Hepatocyte (in vitro differentiated cells): ENCODE data around the gene ADAMTS12. TPM values are rescaled to one million over a fixed set of nuclear protein-coding genes. Genes with fewer than 3 reads are reported as not detected.

Experiments used
- DNase-seq: peaks from one replicate; pipeline ENCODE4 v3.0.0-alpha.2; 2016; ENCODE audit warnings: low spot score
- H2AFZ ChIP-seq: fragments of 200-600 bp; sonication (generic); 2 replicates; pipeline ENCODE4 v1.6.0; 2016; ENCODE audit warnings: antibody characterized with exemption, mild to moderate bottlenecking
- H3K27ac ChIP-seq: fragments of 200-600 bp; sonication (generic); 2 replicates; pipeline ENCODE4 v1.5.1; 2016; ENCODE audit warnings: mild to moderate bottlenecking
- H3K27me3 ChIP-seq: fragments of 200-600 bp; sonication (generic); 2 replicates; pipeline ENCODE4 v1.6.1; 2016
- H3K36me3 ChIP-seq: fragments of 200-600 bp; sonication (generic); replicated peaks from 2 replicates; pipeline ENCODE4 v1.5.1; 2016; ENCODE audit warnings: low read depth; ENCODE audit not compliant: insufficient read depth
- H3K4me1 ChIP-seq: fragments of 200-600 bp; sonication (generic); 2 replicates; pipeline ENCODE4 v1.5.1; 2016; ENCODE audit warnings: mild to moderate bottlenecking, moderate library complexity; ENCODE audit not compliant: insufficient read depth
- H3K4me2 ChIP-seq: fragments of 200-600 bp; sonication (generic); 2 replicates; pipeline ENCODE4 v1.6.0; 2016
- H3K4me3 ChIP-seq: fragments of 200-600 bp; sonication (generic); 2 replicates; pipeline ENCODE4 v1.5.1; 2016; ENCODE audit warnings: mild to moderate bottlenecking
- H3K79me2 ChIP-seq: fragments of 200-600 bp; sonication (generic); 2 replicates; pipeline ENCODE4 v1.6.0; 2017; ENCODE audit warnings: mild to moderate bottlenecking
- H3K9me2 ChIP-seq: fragments of 200-600 bp; sonication (generic); replicated peaks from 2 replicates; pipeline ENCODE4 v1.6.0; 2017; ENCODE audit warnings: mild to moderate bottlenecking; ENCODE audit not compliant: insufficient read depth
- H3K9me3 ChIP-seq: fragments of 200-600 bp; sonication (generic); 2 replicates; pipeline ENCODE4 v1.5.1; 2016; ENCODE audit warnings: low read depth, mild to moderate bottlenecking
- H4K20me1 ChIP-seq: fragments of 200-600 bp; sonication (generic); 2 replicates; pipeline ENCODE4 v1.6.0; 2016; ENCODE audit warnings: mild to moderate bottlenecking; ENCODE audit not compliant: insufficient read depth, poor library complexity, severe bottlenecking
- EZH2 ChIP-seq: fragments of 200-600 bp; sonication (generic); IDR thresholded peaks from 2 replicates; pipeline ENCODE4 v1.6.1; 2016; ENCODE audit warnings: antibody characterized with exemption, mild to moderate bottlenecking, borderline replicate concordance
- EZH2phosphoT487 ChIP-seq: fragments of 200-600 bp; sonication (generic); IDR thresholded peaks from one replicate; pipeline ENCODE4 v1.6.1; 2018; ENCODE audit warnings: antibody characterized with exemption, mild to moderate bottlenecking, low read depth, moderate library complexity; ENCODE audit not compliant: unreplicated experiment, severe bottlenecking
- WGBS: methylation state at CpG from one replicate; pipeline ENCODE4 v1.1.6; 2016; ENCODE audit warnings: low lambda C conversion rate; ENCODE audit errors: missing lambda C conversion rate; 5-methylcytosine and 5-hydroxymethylcytosine counted together
- polyA plus RNA-seq: library from polyadenylated mRNA; unstranded; fragments of >200 nt; fragmentation: Nextera tagmentation; extraction: Ambion mirVana; gene quantifications from 2 replicates; pipeline ENCODE4 v1.2.1, GENCODE V29; 2016
- total RNA-seq: library from RNA; depleted of rRNA; stranded (reverse); fragments of >200 nt; gene quantifications from 2 replicates; pipeline ENCODE4 v1.2.3, GENCODE V29; 2014
- TF ChIP-seq, protein P1 (sequence below): fragments of 200-600 bp; sonication (generic); IDR thresholded peaks from 2 replicates; pipeline ENCODE4 v1.5.1; 2016; ENCODE audit warnings: antibody characterized with exemption, mild to moderate bottlenecking; ENCODE audit not compliant: poor library complexity

Gene ADAMTS12
- total and polyA plus RNA-seq, 2 experiments from 2014 or later, result 3.2 to 8.9 TPM

DNA sequence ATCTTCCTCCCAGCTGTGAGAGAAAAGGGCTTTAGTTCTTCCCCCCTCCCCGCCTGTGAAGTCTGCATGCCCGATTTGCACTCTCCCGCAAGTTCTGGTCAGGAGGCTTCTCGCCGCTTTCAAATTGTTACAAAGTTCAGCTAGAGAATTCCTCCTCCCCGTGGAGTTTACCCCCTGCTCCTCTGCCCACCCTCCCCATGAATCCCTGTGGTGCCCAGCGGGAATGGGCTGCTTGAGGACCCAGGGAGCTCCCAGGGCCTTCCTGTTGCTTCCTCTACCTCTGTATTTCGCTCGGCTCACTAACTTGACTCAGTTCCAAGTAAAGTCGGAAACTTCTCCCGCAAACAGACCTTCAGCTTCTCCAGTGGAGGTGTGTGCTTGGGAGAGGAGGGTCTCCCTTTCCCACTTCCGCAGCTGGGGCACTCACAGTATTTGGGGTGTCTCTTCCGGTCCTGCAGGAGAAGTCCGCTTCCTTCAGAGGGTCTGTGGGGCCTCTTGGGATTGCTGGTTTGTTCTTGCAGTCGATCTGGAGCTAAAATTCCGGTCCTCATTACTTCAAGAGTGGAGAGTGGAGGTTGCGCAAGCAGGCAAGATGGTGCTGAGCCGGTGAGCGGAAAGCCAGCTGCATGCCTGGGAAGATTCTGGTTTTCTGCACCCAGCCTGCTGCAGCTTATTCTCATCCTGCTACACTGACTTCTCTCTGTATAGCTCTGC lies 97.8 kb downstream of the ADAMTS12 start:
- no peak overlapping the region for H3K4me3 ChIP-seq
- WGBS, result 89% methylated on average over 16 of the region's 19 CpGs
- H3K9me3 ChIP-seq, result no peaks in the 10 kb centered on the region
- no peaks in the 10 kb centered on the region for H3K27me3 ChIP-seq
- no peak for DNase-seq
- no peaks in the 10 kb centered on the region for H3K4me1 ChIP-seq
- H2AFZ ChIP-seq, result no peak overlapping the region
- H3K4me2 ChIP-seq, result no peak overlapping the region
- no peaks in the 10 kb centered on the region for H3K9me2 ChIP-seq
- H4K20me1 ChIP-seq, result no peaks in the 10 kb centered on the region
- no peaks in the 10 kb centered on the region for H3K36me3 ChIP-seq
- H3K79me2 ChIP-seq, result no peaks in the 10 kb centered on the region
- TF ChIP-seq, protein P1, sequence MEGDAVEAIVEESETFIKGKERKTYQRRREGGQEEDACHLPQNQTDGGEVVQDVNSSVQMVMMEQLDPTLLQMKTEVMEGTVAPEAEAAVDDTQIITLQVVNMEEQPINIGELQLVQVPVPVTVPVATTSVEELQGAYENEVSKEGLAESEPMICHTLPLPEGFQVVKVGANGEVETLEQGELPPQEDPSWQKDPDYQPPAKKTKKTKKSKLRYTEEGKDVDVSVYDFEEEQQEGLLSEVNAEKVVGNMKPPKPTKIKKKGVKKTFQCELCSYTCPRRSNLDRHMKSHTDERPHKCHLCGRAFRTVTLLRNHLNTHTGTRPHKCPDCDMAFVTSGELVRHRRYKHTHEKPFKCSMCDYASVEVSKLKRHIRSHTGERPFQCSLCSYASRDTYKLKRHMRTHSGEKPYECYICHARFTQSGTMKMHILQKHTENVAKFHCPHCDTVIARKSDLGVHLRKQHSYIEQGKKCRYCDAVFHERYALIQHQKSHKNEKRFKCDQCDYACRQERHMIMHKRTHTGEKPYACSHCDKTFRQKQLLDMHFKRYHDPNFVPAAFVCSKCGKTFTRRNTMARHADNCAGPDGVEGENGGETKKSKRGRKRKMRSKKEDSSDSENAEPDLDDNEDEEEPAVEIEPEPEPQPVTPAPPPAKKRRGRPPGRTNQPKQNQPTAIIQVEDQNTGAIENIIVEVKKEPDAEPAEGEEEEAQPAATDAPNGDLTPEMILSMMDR, result no peak
- TF ChIP-seq EZH2phosphoT487 (no peak), EZH2 (no peak)
- H3K27ac ChIP-seq, result no peak overlapping the region

DNA sequence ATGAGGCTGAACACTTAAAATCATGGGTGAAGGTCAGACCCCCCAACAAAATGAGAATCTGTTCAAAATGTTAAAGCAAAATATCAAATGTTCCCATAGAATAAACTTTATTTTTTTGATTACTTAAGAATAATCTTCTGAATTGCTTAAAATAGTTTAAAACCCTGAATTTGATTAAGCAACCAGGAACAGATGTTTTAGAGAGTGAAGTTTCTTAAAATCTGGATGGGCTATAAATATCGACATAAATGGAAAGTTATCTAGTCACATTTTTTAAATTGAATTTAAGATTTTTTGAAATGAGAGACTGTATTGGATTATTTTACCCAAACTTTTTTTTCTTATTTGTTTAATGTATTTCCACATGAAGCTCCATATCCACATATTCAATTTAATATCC lies 98.5 kb downstream of the ADAMTS12 start:
- Histone ChIP-seq H3K79me2 (no peaks in the 10 kb centered on the region), H3K4me1 (no peaks in the 10 kb centered on the region), H4K20me1 (no peaks in the 10 kb centered on the region), H3K27me3 (no peaks in the 10 kb centered on the region), H3K4me3 (no peak overlapping the region), H3K4me2 (no peak overlapping the region), H3K36me3 (no peaks in the 10 kb centered on the region), H3K27ac (no peak overlapping the region), H3K9me2 (no peaks in the 10 kb centered on the region), H3K9me3 (no peaks in the 10 kb centered on the region), H2AFZ (no peak overlapping the region)
- TF ChIP-seq EZH2 (no peak), EZH2phosphoT487 (no peak)
- TF ChIP-seq, protein P1, result no peak
- DNase-seq, result no peak
- 95% methylated on average over 1 of the region's 1 CpG for WGBS

DNA sequence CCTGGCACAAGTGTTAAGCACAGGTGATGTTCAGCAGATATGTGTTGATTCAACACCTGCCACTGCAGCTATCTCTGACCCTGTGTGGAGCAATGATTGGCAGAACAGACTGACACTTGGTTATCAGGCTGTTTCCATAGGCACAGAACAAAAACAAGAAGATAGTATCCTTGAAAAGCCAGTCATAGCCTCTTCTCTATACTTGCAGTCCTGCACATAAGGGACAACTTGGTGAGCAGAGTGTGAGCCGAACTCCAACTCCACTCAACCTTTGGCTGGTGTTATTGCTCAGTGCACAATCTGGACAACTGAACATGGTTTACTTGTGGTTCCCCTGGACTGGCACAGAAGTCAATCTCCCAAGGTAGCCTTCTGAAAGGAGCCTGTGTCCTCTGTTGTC lies 99.2 kb downstream of the ADAMTS12 start:
- Histone ChIP-seq H3K4me2 (no peak overlapping the region), H3K36me3 (no peaks in the 10 kb centered on the region), H3K27me3 (no peaks in the 10 kb centered on the region), H3K4me1 (no peaks in the 10 kb centered on the region), H2AFZ (no peak overlapping the region), H3K27ac (no peak overlapping the region), H3K9me3 (no peaks in the 10 kb centered on the region), H3K4me3 (no peak overlapping the region), H3K79me2 (no peaks in the 10 kb centered on the region), H4K20me1 (no peaks in the 10 kb centered on the region), H3K9me2 (no peaks in the 10 kb centered on the region)
- no peak for DNase-seq
- TF ChIP-seq EZH2 (no peak), EZH2phosphoT487 (no peak)
- TF ChIP-seq, protein P1, result no peak
- 95% methylated on average over 1 of the region's 1 CpG for whole genome bisulfite sequencing
